Endodermal cell (in vitro differentiated cells): ENCODE measurements around the gene FAAP20. TPM values are rescaled to one million over a fixed set of nuclear protein-coding genes. Genes with fewer than 3 reads are reported as not detected.

Source experiments
- DNase-seq: peaks from one replicate; pipeline ENCODE4 v3.0.0-alpha.2; 2017
- H3K27ac ChIP-seq: 2 replicates; pipeline ENCODE4 v1.5.1; 2013; ENCODE audit warnings: mild to moderate bottlenecking, low read depth, low read length, moderate library complexity
- H3K27me3 ChIP-seq: 2 replicates; pipeline ENCODE4 v1.6.1; 2013; ENCODE audit warnings: mild to moderate bottlenecking, low read length, moderate library complexity; ENCODE audit not compliant: insufficient read depth, control insufficient read depth, poor library complexity, severe bottlenecking
- H3K36me3 ChIP-seq: 2 replicates; pipeline ENCODE4 v1.7.0; 2013; ENCODE audit warnings: mild to moderate bottlenecking, low read length, moderate library complexity; ENCODE audit not compliant: control insufficient read depth, insufficient read depth
- H3K4me1 ChIP-seq: one replicate; pipeline ENCODE4 v1.7.0; 2013; ENCODE audit warnings: low read length; ENCODE audit not compliant: control insufficient read depth, insufficient read depth
- H3K4me3 ChIP-seq: 2 replicates; pipeline ENCODE4 v1.5.1; 2013; ENCODE audit warnings: mild to moderate bottlenecking, low read length, moderate library complexity
- H3K9ac ChIP-seq: 2 replicates; pipeline ENCODE4 v1.6.1; 2013; ENCODE audit warnings: mild to moderate bottlenecking, low read length, moderate library complexity; ENCODE audit not compliant: poor library complexity, severe bottlenecking; ENCODE audit errors: extremely low read depth
- H3K9me3 ChIP-seq: 2 replicates; pipeline ENCODE4 v1.6.1; 2013; ENCODE audit warnings: mild to moderate bottlenecking, low read length, moderate library complexity; ENCODE audit not compliant: control insufficient read depth
- H3K27ac Mint-ChIP-seq: 2 replicates; pipeline ENCODE4 v1.8.0; 2020; ENCODE audit warnings: mixed read lengths
- H3K27me3 Mint-ChIP-seq: 2 replicates; pipeline ENCODE4 v1.8.0; 2021; ENCODE audit warnings: mild to moderate bottlenecking, mixed read lengths; ENCODE audit not compliant: insufficient read depth
- H3K36me3 Mint-ChIP-seq: 2 replicates; pipeline ENCODE4 v1.8.0; 2020; ENCODE audit warnings: low read depth, mixed read lengths
- H3K4me1 Mint-ChIP-seq: 2 replicates; pipeline ENCODE4 v1.8.0; 2020; ENCODE audit warnings: mixed read lengths
- H3K4me3 Mint-ChIP-seq: 2 replicates; pipeline ENCODE4 v1.8.0; 2020; ENCODE audit warnings: mild to moderate bottlenecking, moderate library complexity, mixed read lengths
- H3K9me3 Mint-ChIP-seq: 2 replicates; pipeline ENCODE4 v1.8.0; 2020; ENCODE audit warnings: mild to moderate bottlenecking, mixed read lengths
- CTCF ChIP-seq: fragments of 200-600 bp; sonication (generic); conservative IDR thresholded peaks from 2 replicates; pipeline ENCODE4 v1.5.0; 2021; ENCODE audit warnings: antibody characterized with exemption, mild to moderate bottlenecking
- WGBS, 2 experiments: methylation state at CpG; one replicate each; pipeline versions ENCODE4 v1.1.5 to v1.1.7; 2013; ENCODE audit warnings: missing lambda C conversion rate in 2 of 2, mixed read lengths in 1 of 2; ENCODE audit not compliant: insufficient coverage in 1 of 2, insufficient read length in 1 of 2; 5-methylcytosine and 5-hydroxymethylcytosine counted together
- total RNA-seq, 2 donors: library from RNA; stranded (reverse); fragmentation: NEBNext Ultra II Directional in 1 of 2; extraction: Animal tissue kit (Norgen Biotek cat#: 25700) in 1 of 2; gene quantifications; 2 replicates in 1 of 2; 3 replicates in 1 of 2; pipeline ENCODE4 v1.2.1, GENCODE V29; 2021

Gene FAAP20
- total RNA-seq, 2 donors from 2014 or later, result 126 to 154 TPM

- no peak overlapping the region for H3K27ac ChIP-seq
- no peak for TF ChIP-seq CTCF
- no peak overlapping the region for H3K27ac Mint-ChIP-seq
- H3K36me3 Mint-ChIP-seq, result peaks cover 28% of the 10 kb centered on the region
- H3K4me3 ChIP-seq, result no peak overlapping the region
- WGBS, 2 experiments, result 95 to 96% methylated on average over 14 to 16 of the region's 16 CpGs
- H3K9me3 ChIP-seq, result no peaks in the 10 kb centered on the region
- H3K4me3 Mint-ChIP-seq, result no peak overlapping the region
- peaks cover 6% of the 10 kb centered on the region for H3K36me3 ChIP-seq
- H3K9me3 Mint-ChIP-seq, result no peaks in the 10 kb centered on the region
- peaks cover 12% of the 10 kb centered on the region for H3K4me1 Mint-ChIP-seq
- peaks cover 1% of the 10 kb centered on the region for H3K4me1 ChIP-seq
- H3K27me3 ChIP-seq, result no peaks in the 10 kb centered on the region
- no peaks in the 10 kb centered on the region for H3K27me3 Mint-ChIP-seq
- no peak for DNase-seq
- no peak overlapping the region for H3K9ac ChIP-seq
These were observed 6.2 kb downstream of the FAAP20 start for GRCh38 chr1:2188336-2188735.

GRCh38 chr1:2187619-2188018 lies 7.0 kb downstream of the FAAP20 start:
- Mint-ChIP-seq H3K4me3 (no peak overlapping the region), H3K27me3 (no peaks in the 10 kb centered on the region), H3K4me1 (peaks cover 10% of the 10 kb centered on the region), H3K9me3 (no peaks in the 10 kb centered on the region), H3K36me3 (peaks cover 29% of the 10 kb centered on the region), H3K27ac (no peak overlapping the region)
- no peaks in the 10 kb centered on the region for H3K4me1 ChIP-seq
- no peaks in the 10 kb centered on the region for H3K27me3 ChIP-seq
- no peaks in the 10 kb centered on the region for H3K9me3 ChIP-seq
- H3K9ac ChIP-seq, result no peak overlapping the region
- no peak overlapping the region for H3K4me3 ChIP-seq
- peaks cover 6% of the 10 kb centered on the region for H3K36me3 ChIP-seq
- TF ChIP-seq CTCF, result no peak
- H3K27ac ChIP-seq, result no peak overlapping the region
- WGBS, 2 experiments, result 93 to 96% methylated on average over 3 to 13 of the region's 13 CpGs
- DNase-seq, result no peak

- Mint-ChIP-seq H3K4me3 (no peak overlapping the region), H3K27ac (no peak overlapping the region), H3K27me3 (no peaks in the 10 kb centered on the region), H3K36me3 (peaks cover 28% of the 10 kb centered on the region), H3K4me1 (peaks cover 10% of the 10 kb centered on the region), H3K9me3 (no peaks in the 10 kb centered on the region)
- DNase-seq, result no peak
- TF ChIP-seq CTCF, result no peak
- Histone ChIP-seq H3K27ac (no peak overlapping the region), H3K9ac (no peak overlapping the region), H3K9me3 (no peaks in the 10 kb centered on the region), H3K4me3 (no peak overlapping the region), H3K4me1 (no peaks in the 10 kb centered on the region), H3K36me3 (no peaks in the 10 kb centered on the region), H3K27me3 (no peaks in the 10 kb centered on the region)
- WGBS, 2 experiments, result 93 to 96% methylated on average over 7 to 9 of the region's 9 CpGs
These were observed 7.7 kb downstream of the FAAP20 start for GRCh38 chr1:2186901-2187300.
